NCI-H128 (cell line): Measurements from ENCODE around the gene ASB18.

Experiments
- DNase-seq: peaks from one replicate; lab custom pipeline; 2025; ENCODE audit not compliant: unreplicated experiment; lab: John Stamatoyannopoulos, UW

Gene ASB18

GRCh38 chr2:236242057-236242495 lies 22.1 kb downstream of the ASB18 start:
- DNase-seq = no peak

DNA sequence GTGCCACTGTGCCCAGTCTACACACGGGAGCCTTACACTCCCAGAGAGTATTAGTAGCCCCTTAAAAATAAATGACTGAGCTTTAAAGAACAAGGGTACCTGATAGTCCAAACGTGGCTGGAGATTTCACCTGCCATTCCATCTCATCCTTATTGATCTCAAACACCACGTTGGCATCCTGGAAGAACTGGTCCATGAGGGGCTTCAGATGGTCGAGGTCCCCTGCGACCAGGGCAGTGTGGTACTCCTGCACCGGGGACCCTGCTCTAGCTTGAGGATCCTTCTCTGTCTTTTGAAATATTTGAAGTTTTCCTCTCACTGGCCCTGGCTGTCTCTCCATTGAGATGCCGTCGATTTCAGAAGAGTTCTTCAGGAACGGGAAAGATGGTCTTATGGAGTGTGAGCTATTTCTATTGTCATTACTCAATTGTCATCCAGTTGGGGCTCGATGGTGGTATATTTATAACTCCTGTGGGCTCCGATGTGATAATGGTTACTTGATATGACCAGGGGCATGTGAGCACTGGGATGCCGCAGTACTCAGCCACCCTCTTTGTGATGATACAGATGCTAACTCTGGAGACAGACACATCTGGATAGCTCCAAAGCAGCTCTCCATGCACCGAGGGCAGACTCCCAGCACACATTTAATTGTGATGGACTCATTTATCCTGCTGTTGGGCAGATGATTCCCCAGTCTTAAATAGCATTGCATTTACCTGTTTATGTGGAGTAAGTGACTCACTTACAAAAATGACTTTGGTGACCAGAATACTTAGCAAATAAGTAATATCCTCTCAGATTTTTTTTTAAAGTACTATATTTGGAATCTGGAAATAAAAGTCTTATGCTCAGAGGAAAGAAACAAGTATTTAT lies 22.8 kb downstream of the ASB18 start:
- no peak for DNase-seq

DNA sequence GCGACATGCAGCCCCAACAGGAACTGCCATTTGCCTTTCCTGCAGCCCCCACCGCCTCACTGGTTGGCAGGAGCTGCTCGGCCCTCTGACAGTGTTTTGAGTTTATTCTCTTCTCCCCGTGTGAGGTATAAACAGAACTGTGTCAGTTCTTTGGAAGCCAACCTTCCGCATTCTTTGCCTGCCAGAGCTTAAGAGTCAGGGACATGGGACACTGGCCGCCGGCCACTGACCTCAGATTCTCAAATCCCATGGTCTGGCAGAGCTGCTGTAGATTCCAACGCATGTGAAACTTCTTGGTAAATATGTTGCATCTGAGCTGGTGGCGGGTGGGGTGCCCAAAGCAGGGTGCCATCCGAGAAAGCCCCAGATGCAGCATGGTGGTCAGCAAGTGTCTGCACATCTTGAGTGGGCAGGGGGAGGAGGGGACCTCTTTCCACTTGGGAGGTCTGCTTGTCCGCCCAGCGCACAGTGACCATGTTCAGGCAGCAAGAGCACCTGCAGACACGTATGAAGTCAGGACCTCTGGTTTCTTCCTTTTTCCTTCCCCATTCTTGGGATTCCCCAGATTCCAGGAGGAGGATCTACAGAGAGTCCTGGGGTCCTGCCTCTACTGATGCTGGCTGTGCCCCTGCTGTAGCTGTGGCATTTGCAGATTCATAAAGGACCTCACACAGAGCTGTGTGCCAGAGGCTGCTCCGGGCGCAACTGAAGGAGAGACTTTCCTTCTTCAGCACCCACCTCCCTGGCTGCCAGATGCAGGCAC lies 23.8 kb downstream of the ASB18 start:
- no peak for DNase-seq

DNA sequence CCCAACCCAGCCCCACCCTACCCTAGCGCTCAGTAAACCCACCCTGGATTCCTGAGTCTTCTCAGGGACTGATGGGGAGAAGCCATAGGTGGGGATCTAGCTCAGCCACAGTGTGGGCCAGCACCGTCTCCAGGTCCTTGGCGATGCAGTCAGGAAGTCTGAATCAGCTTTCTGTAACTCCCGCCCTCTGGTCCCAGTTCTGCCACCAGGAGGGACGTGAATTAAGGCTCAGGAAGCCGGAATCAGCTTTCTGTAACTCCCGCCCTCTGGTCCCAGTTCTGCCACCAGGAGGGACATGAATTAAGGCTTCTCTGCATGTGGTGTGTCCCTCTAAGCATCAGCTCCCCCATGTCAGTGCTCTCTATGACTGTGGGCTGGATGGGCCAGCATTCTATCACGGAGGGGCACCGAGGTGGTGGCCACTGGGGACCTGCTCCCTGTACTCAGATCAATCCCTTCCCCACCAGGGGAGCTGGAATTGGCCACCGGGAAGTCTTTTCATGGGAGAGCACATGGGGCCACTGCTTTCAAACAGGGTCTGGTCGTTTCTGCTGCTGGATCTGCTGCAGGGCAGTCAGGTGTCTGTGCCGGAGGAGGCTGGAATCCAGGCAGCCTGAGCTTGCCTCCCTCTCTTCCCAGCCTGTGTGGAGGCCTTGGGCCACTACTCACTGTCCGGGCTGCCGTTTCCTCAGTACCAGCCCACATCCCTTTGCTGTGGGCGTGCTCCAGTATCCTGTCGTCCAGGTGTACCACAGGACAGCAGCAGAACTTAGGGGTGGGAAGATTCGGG lies 24.7 kb downstream of the ASB18 start:
- DNase-seq = no peak

GRCh38 chr2:236238751-236239150 lies 25.5 kb downstream of the ASB18 start:
- no peak for DNase-seq

DNA sequence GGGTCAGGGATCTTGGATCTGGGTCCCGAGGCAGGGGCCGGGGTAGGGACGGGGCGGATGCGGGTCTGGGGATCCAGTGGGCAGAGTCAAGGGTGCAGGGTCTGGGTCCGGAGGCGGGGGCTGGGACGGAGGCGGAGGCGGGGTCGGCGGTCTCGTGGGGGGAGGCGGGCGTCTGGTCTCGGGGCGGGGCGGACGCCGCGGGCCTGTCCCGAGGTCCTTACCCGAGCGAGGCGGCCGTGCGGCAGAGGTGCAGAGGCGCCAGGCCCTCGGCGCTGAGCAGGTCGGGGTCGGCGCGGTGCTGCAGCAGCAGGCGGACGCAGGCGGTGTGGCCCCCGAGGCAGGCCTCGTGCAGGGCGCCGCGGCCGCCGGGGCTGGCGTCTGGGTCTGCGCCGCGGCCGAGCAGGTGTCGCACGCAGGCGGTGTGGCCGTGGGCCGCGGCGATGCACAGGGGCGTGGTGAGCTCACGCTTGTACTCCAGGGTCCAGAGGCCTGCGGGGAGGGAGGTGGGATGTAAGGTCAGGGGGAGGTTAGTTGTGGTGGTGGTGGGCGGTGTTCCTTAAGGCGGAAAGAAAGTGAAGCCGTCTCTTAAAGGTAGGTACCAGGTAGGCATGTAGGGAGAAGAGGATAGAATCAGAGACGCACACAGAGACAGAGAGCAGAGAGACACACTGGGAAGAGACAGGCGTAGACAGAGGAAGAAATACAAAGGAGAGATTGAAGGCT lies 26.6 kb downstream of the ASB18 start:
- no peak for DNase-seq

GRCh38 chr2:236236559-236237452 lies 27.4 kb downstream of the ASB18 start:
- no peak for DNase-seq

DNA sequence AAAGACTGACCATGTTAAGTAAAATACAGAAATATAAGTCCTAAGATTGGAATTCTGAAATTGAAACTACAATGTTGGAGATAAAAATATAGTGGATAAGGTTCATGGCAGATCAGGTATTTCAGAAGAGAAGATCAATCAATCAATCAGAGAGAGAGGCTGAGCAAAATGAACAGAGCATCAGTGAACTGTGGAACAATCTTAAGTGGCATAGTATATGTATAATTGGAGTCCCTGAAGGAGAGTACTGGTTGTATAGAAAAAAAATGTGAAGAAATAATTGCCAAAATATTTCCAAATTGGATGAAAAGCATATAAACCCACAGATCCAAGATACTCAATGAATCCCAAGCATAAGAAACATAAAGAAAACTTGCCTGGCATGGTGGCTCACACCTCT lies 35.0 kb downstream of the ASB18 start:
- no peak for DNase-seq

GRCh38 chr2:236223675-236224074 lies 40.5 kb downstream of the ASB18 start:
- DNase-seq = no peak

DNA sequence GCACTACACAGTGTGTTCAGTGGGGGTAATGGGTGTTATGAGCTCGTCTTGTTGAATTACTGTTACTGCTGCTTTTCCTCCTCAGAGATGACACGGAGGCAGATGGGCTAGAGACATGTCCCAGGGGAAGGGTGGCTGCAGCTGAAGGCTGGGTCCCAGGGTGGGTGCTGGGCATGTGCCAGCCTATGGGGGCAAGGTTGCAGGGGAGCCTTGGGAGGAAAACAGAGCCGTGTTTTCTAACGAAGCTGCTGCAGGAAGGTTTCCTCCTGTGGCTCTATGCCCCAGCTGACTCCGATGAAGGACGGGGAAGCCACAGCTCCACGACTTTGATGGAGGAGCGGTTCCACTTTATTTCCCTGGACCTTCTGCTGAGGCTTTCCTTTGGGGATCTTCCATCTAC lies 42.4 kb downstream of the ASB18 start:
- no peak for DNase-seq

GRCh38 chr2:236219411-236219810 lies 44.8 kb downstream of the ASB18 start:
- no peak for DNase-seq

GRCh38 chr2:236217926-236218325 lies 46.3 kb downstream of the ASB18 start:
- no peak for DNase-seq

GRCh38 chr2:236216711-236217110 lies 47.5 kb downstream of the ASB18 start:
- no peak for DNase-seq

- no peak for DNase-seq
Measured at GRCh38 chr2:236215761-236216333, 48.4 kb downstream of the ASB18 start.

DNA sequence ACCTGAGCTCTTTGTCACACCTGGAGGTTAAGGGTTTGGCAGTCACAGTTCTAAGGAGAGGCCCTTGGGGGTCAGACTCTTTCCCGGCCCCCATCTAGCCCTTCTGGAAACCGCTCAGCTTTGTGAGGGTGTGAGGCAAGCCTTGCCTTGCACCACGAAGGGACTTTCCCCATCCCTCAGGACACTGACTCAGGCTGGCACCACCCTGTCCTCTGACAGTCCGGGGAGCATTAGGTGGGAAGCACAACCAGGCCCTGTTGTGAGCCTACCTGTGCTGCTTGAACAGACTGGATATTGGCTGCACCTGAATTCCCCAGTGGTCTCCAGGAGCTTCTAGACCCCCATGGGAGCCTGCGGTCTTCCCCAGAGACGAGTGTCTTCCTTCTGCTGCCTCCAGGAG lies 49.0 kb downstream of the ASB18 start:
- DNase-seq = no peak

GRCh38 chr2:236214376-236214995 lies 49.7 kb downstream of the ASB18 start:
- no peak for DNase-seq

DNA sequence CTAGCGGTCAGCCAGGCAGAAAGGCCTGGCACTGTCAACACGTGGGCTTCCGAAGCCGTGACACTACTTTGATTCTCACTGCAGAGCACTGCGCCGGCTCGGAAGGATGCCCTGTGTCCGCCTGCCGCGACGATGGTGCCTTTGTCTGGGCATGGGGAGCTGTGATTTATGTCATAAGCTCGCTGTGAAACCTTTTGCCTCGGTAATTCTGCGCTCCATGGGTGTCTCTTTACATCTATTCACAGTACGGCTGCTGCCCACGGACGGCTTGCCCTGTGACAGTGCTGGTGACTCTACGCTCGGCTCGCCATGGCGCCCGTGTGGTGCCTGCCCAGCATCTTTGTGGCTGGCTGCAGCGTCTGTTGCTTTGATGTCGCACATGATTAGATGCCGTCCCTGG lies 52.9 kb downstream of the ASB18 start:
- DNase-seq = no peak

DNA sequence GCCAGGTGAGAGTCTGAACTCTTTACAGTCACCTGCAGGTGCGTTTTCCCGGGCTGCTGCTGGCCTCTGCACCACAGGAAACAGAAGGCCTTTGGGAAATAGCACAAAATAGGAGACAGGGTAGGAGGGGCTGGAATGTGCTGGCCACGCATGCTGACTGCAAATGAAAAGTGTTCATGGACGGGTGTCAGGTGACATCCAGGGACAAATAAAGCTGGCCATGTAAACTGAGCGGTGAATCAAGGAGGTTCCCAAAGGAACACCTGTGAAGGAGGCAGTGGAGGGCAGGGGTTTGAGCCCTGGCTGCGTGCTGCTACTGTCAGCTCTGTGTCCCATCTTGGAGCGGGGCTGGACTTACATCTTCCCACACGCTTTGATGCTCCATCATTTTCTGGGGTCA lies 53.7 kb downstream of the ASB18 start:
- DNase-seq = no peak

DNA sequence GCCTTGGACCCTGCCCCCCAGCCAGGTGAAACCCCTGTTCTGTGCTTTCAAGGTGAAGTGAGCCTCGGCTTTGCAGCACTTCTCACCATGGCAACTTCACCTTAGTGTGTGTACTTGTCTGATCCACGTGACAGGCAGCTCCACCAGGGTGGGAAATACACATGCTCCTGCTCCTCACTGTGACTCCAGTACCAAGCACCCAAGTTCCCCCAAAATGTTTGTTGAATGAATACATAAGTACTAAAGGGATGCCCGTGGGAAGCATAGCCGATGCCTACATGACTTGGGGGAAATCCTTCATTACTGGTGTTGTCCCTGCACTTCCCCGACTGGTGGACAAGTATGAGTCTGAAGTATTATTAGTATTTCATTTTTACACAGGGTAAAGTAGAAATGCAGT lies 54.2 kb downstream of the ASB18 start:
- DNase-seq = no peak
